HG02840 (cell line): ENCODE data around the gene ARFIP1.
"Not testable (repeated sequence)": the region's sequence is repeated elsewhere in the genome, so short reads cannot be mapped to it uniquely, and the experiment has no call there.

ENCODE experiments used
- ATAC-seq: cut with Tn5 transposase; IDR thresholded peaks from one replicate; pipeline ENCODE4 v1.9.1; 2021; ENCODE audit warnings: mild to moderate bottlenecking, moderate library complexity, moderate number of reproducible peaks; ENCODE audit not compliant: unreplicated experiment, low FRiP score

The ARFIP1 gene

DNA sequence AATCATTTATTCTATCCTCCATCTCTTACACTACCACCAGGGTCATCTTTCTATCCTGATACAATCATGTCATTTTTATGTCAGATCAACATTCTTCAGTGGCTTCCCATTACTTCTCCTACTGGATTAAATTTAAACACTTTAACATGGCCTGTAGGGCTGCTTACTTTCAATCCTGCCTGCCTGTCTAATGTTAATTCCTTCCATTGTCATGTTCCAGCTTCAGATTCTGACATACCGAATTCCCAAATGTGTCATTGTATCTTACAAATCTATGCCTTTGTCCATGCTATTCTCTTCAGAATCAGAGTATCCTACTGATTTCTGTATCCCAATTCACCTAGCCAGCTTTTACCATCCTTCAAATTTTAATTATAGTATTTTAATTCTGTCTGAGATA is 106.4 kb downstream of the ARFIP1 start:
- ATAC-seq = no peak

DNA sequence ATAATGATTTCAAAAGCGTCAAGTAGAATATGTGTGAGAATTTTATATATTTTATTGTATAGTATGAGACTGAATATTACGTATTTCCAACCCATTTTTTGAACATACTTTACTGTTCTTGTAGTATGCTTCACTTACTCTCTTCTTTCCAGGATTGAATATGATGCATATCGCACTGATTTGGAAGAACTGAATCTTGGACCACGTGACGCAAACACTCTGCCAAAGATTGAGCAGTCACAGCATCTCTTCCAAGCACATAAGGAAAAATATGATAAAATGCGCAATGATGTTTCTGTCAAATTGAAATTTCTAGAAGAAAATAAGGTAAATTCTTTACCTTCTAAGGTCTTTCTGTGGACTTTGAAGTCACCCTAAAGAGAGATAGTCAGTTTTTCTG is 108.2 kb downstream of the ARFIP1 start:
- ATAC-seq = no peak

DNA sequence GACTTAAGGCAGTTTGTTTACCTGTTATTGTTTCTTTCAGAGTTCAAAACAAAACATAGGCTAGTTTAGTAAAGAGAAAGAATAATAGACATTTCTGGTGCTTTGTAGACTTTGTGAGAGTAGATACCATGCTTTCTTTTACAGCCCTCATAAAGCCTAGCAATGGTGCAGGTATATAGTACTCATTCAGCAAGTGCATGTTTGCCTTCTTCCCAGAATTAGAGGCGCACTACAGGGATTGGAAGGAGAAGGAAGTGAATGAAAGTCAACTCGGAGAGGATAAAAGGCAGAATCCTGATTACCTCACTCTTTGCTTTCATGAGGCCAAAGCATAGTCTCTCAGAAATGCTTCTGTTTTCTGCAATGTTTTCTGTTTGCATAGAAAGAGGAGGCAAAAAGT is 113.2 kb downstream of the ARFIP1 start:
- no peak for ATAC-seq

DNA sequence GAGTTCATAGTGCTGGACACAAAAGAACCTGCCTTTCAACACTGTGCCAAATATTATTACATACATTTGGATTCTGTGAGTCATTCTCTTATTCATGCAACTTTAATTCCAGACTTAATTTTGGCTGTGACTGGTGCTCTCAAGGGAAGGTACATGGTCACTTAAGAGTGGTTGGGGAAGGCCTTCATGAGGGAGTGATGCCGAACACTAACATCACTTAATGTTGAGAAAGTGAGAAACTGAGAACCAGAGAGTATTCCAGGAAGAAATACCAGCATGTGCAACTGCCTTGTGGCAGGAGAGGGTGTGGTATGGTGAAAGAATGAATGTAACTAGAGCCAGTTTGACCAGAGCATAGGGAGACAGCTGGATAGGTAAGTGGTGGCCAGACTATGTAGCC is 114.9 kb downstream of the ARFIP1 start:
- ATAC-seq = no peak

DNA sequence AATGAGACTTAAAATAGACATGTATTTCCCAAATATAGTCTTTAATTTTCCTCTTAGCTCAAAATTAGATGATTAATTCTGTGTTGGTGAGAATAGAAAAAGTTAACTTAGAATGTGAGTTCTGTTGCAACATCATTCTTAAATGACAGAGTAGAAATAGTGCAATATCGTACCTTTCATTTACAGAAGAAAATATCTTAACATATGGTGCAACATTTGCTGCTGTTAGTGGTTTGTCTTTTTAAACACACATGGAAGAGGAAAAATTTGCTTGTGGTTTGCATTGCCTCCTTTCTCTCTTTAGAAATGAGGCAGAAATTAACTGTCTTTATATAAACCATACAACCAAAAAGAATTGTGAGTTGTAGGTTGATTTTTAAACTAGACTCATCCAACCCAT is 117.1 kb downstream of the ARFIP1 start:
- ATAC-seq = no peak

DNA sequence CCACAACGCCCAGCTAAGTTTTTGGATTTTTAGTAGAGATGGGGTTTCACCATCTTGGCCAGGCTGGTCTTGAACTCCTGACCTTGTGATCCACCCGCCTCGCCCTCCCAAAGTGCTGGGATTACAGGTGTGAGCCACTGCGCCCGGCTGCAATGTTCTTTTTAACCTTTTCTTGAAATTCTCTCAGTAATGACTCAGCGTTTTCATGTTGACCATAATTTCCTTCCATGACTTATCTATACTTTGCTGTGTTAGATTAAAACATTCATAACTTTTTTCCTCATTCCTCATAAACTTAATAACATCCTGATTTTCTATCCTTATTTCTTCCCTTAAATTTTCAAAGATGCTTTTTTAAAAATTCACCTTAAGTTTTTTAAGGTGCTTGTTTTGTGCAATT is 118.4 kb downstream of the ARFIP1 start:
- ATAC-seq = not testable (repeated sequence)

DNA sequence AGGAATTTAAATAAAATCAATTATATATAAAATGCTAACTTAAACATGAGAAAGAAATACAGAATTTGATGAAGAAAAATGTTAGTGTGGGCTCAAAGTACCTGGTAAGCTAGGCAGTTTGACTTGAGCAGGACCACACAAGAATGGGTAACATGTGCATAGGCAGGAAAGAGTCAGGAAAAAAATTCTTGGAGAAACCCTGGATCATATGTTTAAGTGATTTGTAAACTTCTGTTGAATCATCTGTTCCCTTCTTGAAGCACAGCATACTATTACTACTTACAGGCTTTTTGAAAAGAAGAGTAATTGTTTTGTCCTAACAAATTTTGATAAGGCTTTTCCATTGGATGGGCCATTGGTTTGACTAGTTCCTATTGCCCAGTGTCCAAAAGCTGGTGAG is 118.9 kb downstream of the ARFIP1 start:
- no peak for ATAC-seq

DNA sequence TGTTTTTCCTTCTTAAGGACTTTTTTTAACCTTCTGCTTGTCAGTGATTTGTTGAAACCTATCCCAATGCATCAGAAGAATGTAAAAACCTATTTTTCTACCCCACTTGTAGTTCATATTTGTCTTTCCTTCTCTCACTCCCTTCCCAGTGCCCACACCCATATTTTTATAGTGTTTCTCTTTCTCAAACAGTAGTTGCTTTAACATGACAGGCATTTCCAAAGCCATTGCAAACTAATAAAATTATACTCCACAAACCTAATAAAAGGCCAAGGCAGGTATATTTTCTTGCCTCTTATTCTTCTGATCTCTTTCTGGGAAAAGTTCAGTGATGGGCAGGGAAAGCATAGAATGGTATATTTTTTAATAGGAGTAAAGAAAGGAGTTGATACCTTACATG is 120.6 kb downstream of the ARFIP1 start:
- ATAC-seq = no peak

DNA sequence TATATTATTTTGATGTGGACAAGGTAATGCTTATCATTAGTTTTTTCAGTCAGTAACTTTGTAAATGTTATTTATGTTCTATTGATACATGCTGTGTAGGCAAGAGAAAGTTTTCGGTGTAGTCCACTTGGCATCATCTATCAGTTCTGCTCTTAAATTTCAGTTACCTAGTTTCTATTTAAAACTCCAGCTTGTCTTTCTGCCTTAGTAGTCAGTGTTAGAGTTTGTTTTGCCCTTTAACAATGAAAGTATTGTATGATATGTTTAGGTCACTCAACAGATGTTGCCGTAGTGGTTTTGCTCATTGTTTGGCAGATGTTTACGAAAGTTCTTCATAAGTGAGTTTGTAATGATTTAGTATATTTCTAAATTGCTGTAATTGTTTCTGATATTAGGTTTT is 121.5 kb downstream of the ARFIP1 start:
- no peak for ATAC-seq

DNA sequence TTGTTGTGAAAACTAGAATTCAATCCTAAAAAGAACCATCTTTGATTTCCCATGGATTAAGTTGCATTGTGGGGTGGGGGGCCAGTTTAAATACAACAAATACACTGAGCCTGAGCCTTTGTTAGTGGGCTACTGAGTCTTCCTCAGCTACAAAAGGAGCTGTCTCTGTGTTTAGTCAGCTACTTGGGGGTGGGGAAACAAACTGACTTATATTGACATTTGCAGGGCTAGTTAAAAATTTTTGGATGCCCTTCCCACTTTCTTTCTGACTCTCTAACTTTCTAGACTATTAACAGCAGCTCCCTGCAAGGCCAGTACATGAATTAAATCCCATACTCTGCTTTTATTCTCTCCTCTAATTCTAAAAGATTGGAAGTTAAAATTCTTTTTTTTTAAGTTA is 123.9 kb downstream of the ARFIP1 start:
- no peak for ATAC-seq

DNA sequence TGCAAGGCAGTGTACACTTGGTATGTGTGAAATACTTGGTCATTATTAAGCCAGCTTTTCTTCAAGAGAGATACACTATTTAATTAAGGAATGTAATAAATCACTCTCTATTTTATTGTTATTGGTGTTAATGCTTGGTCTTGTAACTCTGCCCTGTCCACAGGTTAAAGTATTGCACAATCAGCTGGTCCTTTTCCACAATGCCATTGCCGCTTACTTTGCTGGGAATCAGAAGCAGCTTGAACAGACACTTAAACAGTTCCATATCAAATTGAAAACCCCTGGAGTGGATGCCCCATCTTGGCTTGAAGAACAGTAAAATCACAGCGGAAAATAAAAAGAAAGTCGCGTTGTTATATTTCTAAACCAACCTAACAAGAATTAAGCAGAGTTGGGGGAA is 130.1 kb downstream of the ARFIP1 start:
- ATAC-seq = no peak

DNA sequence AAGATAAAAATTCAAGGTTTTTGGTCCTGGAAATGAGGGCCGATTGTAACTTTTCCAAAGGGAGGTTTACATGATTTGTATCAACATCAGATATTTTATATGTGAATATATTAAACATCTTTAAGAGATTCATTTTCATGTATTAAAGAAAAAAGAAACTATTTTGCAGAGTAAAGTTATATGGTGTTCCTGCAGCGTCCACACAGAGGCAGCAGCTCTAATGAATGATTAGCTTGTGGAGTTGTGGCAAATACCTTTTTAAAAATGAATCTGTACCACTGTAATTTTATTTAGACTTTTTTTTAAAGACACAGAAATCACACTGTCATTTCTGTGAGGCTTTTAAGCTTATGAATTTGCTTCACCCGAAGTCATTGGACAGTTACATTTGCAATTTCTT is 130.8 kb downstream of the ARFIP1 start:
- ATAC-seq = no peak

DNA sequence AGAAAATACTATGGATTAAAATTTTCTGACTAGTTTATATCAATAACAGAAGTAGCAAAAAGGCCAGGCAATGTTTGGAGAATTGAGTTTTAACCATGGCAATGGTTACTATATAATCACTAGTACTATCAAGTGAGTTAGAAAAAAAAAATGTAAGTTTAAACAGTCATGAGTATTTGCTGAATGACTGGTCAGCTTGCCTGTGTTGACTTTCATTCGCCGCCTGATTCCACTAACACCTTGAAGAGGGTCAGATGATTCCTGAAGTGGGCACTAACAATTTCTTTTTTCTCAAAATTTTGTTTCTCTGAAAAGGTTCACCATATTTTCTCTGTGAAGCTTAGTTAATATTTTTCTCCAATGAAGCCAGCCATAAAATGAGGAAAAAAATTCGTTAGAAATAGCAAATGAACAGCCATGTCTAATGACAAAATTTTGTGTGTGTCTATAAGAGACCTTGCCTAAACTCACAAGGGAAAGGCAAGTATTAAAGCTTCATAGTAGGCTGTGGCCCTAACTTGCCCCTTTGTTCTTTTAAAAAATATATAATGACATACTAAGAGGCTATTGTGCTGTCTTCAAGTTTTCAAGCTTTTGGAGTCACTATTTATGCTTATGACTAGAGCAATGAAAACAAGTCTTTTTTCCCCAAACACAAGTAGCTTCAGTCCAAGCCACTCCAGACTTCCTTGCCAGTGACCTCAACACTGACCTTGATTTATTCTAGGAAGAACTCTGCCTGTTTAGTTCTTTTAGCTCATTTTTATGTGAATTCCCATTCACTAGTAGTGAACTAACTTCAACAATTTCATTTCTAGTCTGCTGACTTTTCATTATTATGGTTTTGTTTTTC is 138.0 kb downstream of the ARFIP1 start:
- no peak for ATAC-seq

DNA sequence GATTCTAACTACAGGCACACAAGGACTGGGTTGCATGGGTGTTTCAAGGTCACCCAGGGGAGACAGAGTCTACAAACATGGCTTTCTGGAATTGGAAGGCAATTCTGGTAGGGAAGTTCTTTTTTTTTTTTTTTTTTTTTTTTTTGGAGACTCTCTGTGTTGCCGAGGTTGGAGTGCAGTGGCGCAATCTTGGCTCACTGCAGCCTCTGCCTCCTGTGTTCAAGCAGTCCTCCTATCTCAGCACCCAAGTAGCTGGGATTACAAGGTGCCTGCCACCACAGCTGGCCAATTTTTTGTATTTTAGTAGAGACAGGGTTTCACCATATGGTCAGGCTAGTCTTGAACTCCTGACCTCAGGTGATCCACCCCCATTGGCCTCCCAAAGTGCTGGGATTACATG is 140.1 kb downstream of the ARFIP1 start:
- no peak for ATAC-seq

DNA sequence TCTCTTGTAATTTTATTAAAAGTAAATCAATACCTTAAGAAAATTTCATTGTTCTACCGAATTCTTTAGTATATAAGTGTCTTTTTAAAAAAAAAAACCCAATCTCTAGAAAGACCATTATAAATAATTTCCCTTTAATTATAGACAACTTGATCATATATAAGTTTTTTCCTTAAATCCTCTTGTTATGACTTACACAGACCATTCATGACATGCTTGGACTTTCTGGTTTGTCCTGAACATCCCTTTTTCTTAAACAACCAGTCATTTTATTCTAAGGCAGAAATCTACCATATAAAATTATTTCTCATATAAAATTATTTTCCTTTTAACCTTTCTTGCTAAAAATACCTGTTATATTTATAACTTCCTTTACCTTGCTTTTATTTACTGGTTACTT is 141.0 kb downstream of the ARFIP1 start:
- ATAC-seq = no peak

DNA sequence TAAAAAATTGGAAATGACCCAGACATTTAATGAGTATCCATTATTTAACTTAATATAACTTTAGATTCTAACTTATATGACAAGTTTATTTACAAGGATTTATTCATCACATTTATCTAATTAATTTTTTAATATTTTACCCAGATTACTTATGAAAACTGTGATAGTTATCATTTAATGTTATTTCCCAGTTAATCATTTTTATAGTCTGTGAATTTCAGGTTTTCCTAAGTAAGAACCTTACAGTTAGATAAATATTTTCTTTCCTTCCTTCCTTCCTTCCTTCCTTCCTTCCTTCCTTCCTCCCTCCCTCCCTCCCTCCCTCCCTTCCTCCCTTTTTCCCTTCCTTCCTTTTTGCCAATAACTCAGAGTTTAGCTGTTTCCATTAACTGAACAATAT is 141.5 kb downstream of the ARFIP1 start:
- no peak for ATAC-seq

DNA sequence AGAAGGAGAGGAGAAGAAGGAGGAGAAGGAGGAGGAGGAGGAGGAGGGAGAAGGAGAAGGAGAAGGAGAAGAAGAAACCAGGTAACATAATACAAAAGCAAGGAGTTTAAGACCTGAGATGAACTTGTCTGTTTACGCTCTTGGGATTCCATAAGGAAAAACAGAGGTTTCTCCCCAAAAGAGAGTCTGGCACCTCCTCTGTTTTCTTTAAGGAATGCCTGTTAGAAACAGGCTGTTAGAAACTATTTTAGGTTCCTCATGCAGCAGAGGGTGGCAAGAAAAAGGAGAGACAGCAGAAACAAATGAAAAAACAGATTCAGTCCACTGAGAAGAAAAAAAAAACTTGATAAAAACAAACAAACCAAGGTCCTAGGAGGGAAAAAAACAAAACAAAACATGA is 146.1 kb downstream of the ARFIP1 start:
- no peak for ATAC-seq

DNA sequence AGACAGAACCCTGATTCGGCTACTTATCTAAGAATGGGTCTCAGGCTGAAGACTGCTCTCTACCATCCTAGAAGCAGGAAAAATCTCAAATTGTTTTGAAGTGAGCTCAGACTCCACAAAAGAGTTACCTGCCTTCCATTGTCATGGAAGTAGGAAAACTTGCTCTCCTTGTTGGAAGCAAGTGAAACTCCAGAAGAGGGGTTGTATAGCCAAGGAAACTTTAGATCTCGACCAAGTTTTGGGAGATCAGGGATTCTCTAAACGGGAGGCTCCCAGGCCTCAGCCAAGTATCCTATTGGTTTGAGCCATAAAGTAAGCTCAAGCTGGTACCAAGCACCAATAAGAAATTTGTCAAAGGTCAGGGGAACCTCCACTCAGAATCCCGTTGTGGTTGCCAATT is 147.2 kb downstream of the ARFIP1 start:
- ATAC-seq = no peak

DNA sequence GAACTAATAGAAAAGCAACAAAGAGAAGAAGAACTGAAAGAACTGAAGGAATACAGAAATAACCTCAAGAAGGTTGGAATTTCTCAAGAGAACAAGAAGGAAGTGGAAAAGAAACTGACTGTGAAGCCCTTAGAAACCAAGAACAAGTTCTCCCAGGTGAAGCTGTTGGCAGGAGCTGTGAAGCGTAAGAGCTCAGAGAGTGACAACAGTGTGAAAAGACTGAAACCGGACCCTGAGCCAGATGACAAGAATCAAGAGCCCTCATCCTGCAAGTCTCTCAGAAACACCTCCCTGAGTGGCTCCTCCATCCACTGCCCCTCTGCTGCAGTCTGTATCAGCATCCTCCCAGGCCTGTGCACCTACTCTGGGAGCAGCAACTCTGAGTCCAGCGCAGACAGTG is 148.0 kb downstream of the ARFIP1 start:
- ATAC-seq = no peak

DNA sequence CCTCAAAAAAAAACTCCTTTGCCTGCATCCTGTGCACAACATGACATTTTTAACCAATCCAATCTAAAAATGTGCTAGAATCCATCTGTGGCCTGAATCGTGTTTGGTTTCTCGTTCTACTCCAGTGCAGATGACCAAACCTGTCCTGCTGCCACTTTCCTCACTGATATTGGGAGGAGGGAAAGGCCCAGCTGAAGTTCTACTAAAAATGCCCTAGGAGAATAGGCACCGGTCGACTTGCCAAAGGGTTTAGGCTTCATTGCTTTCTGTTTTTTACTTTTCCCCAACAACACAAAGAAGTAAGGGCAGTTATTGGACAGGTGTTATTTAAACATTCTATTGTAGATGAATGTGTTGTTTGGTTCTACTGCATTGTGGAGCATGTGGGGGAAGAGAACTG is 148.5 kb downstream of the ARFIP1 start:
- ATAC-seq = no peak

DNA sequence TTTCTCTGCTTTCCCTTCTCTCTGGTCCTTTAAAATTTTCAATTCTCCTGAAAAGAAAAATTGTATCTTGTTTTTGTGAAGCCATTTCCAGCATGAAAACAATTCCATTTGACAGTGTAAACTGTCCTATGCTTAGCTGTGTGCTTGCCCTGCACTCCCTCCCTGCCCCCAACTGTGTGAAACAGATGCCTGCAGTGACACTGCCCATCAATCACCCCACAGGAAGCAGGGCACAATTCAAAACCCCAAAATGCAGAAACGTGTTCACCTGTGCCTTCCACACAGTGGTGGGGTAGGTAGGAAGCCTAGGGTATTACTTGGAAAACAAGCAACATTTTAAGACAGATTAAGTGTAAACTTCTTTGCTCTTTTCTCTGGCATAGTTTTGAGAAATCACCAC is 150.1 kb downstream of the ARFIP1 start:
- ATAC-seq = no peak

DNA sequence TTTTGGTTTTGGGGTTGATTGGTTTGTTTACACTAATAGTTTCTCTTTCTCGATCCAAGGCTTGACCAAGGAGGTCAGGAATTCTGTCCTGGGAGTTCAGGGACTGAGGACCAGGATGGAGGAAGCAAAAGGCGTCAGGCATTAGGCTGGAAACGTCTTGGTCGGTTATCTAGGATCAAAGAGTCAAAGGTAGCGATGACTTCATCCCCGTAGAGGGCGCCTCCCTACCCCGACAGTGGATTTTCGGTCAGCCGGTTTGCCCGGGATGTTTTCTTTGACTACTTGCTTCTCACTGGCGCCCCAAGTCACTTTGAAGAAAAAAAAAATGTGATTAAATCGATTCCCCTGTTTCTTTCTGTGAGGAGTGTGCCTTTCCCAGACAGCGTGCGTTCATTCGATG is 155.4 kb downstream of the ARFIP1 start:
- ATAC-seq = no peak
